GM12891 (cell line): ENCODE results near the gene SKIC3.

Experiments used
- PAX5 ChIP-seq: IDR thresholded peaks from 2 replicates; pipeline ENCODE4 v1.6.1; 2011; ENCODE audit warnings: low read length, moderate library complexity, mild to moderate bottlenecking; ENCODE audit not compliant: insufficient read depth, severe bottlenecking
- POLR2A ChIP-seq: IDR thresholded peaks from 2 replicates; pipeline ENCODE4 v1.6.1; 2011; ENCODE audit warnings: low read depth, low read length, control low read depth
- POLR2AphosphoS5 ChIP-seq: IDR thresholded peaks from 2 replicates; pipeline ENCODE4 v1.6.1; 2011; ENCODE audit warnings: low read depth, low read length, control low read depth
- SPI1 ChIP-seq: IDR thresholded peaks from 2 replicates; pipeline ENCODE4 v1.6.1; 2011; ENCODE audit warnings: low read depth, low read length, control low read depth
- TAF1 ChIP-seq: IDR thresholded peaks from 2 replicates; pipeline ENCODE4 v1.6.1; 2011; ENCODE audit warnings: low read depth, low read length, control low read depth

- TF ChIP-seq TAF1 (no peak), POLR2AphosphoS5 (no peak), SPI1 (no peak), POLR2A (no peak), PAX5 (no peak)
Observed at GRCh38 chr5:95572016-95572415, 17.2 kb upstream of the SKIC3 start.
